Activated CD4-positive, alpha-beta T cell treated with anti-CD3 and anti-CD28 coated beads, Interleukin-2, amount 10 ng/mL, durations not matched to agents 24 days and 14 days (primary cell): ENCODE results near the gene PPFIA2. TPM values are rescaled to one million over a fixed set of nuclear protein-coding genes. Genes with fewer than 3 reads are reported as not detected.

ENCODE experiments used
- DNase-seq: peaks from one replicate; pipeline ENCODE4 v3.0.0; 2022
- H3K27ac Mint-ChIP-seq: one replicate; pipeline ENCODE4 v1.8.0; 2022; ENCODE audit warnings: mild to moderate bottlenecking, mixed read lengths
- H3K27me3 Mint-ChIP-seq: one replicate; pipeline ENCODE4 v1.8.0; 2022; ENCODE audit warnings: mixed read lengths
- H3K36me3 Mint-ChIP-seq: one replicate; pipeline ENCODE4 v1.8.0; 2022; ENCODE audit warnings: low read depth, mild to moderate bottlenecking, mixed read lengths
- H3K4me1 Mint-ChIP-seq: one replicate; pipeline ENCODE4 v1.8.0; 2021; ENCODE audit warnings: mixed read lengths
- H3K4me3 Mint-ChIP-seq: one replicate; pipeline ENCODE4 v1.8.0; 2022; ENCODE audit warnings: mild to moderate bottlenecking, moderate library complexity, mixed read lengths
- H3K9me3 Mint-ChIP-seq: one replicate; pipeline ENCODE4 v1.8.0; 2021; ENCODE audit warnings: mixed read lengths
- intact Hi-C: fragments of 100-400 bp; cut with micrococcal nuclease; formaldehyde crosslinking; loops from one replicate; pipeline ENCODE4 v1.15.1; 2023
- total RNA-seq: library from RNA; stranded (reverse); gene quantifications from 2 replicates; pipeline ENCODE4 v1.2.3, GENCODE V29; 2022

Gene PPFIA2
- total RNA-seq = not detected in 2 replicates

DNA sequence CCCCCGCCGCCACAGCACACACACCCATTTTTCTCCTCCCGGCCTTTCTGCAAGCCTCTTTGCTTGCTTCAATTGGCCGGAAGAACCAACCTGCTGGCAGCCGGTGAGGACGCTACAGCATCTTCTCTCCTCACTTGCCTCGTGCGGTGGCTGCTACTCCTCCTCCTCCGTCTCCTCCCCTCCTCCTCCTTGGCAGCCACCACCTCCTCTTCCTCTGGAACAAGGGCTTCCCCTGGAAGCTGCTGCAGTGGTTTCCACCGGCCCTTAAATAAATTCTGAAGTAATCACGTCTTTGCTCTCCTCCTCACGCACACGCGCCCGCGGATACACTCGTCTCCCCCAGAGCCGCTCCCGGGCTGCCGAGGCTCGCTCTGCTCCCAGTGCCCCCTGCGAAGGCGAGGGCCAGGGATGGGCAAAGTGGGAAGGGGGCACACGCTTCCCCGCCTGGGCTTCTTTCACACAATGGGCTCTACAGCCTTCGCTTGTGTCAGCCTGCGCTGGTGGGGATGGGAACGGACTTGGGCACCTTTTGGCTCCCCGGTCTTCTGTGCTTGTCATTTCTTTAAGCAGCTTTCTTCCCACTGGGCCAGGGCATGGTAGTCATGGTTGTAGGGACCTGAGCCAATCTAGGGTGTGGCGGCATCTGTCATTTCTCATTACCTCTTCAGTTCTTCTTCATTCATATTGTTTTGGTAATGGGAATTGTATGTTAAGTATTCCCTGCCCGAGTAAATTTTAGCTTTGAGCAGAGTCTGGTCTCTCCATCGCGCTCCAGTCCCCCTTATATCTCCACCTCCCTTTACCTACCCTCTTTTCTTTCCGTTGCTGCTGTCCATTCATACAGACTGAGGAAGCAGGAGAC lies at the start of gene PPFIA2:
Gene PPFIA2 (minus strand): TSS at position 161 of the 862 bp plus-strand sequence.
- Mint-ChIP-seq H3K27ac (no peak within 1 kb of the TSS), H3K36me3 (no peaks in the 10 kb centered on the region), H3K4me1 (peaks cover 12% of the 10 kb centered on the region), H3K27me3 (peaks cover 30% of the 10 kb centered on the region), H3K9me3 (no peaks in the 10 kb centered on the region), H3K4me3 (peak within 1 kb of the TSS; percentile 78)
- intact Hi-C loops = no loop called here
- peak; percentile 61 for DNase-seq

DNA sequence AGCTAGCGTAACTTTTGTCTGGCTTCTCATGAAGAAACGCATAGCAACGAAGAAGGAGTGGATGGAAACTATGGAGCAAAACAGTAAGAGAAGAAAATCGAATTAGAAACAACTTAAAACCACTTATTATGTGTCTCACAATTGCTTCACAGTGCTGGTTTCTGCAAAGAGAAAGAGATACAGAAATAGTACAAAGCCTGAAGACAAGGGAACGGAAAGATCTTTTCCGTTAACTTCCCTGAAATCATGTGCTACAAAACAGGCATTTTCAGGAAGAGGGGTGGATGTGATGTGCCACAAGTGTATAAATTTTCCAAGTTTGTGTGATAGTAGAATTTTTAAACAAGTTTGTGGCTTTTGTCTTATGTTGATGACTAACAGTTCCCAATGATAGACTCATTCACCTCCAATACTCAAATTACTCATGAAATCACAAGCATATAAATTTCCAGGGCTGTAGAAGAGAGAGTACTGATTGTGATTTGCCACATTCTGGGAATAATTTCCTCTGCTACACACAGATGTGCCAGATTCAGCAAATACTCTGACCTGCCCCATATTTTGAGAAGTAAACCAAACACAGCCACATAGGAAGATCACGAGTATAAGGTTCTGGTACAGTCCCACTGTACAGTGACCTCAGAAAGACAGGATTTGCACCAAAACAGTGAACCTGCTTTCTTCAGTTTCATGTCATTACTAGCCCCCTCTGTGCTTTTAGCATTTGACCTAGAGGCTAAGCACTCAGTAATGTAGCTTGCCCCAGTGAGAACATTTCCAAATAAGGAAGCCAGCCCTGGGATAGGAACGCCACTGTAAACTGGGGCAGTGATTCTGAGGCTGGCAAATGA lies 41.4 kb upstream of the PPFIA2 start:
- Mint-ChIP-seq H3K9me3 (no peaks in the 10 kb centered on the region), H3K36me3 (no peaks in the 10 kb centered on the region)
- intact Hi-C loops = loop anchor here (10.0 kb wide), 1 partner anchor 154 kb away; no protein-coding TSS in a partner anchor

DNA sequence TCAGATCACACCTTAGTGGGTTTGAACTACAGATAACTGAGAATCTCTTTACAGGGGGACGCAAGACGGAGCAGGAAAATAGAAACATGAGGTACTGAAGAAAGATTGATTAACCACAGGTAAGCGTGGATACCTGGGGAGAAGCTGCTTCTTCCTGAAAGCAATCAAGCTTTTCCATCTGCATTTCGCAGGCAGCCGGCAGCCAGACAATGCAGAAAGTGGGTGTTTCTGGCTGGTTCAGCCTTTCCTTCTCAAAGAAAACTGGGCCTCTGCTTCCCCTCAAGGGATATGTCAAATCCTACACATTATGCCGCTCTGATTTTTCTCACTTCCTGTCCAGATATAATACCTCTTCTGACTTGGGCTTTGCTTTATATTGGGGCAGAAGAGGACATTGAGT lies 39.1 kb upstream of the PPFIA2 start:
- Mint-ChIP-seq H3K36me3 (no peaks in the 10 kb centered on the region), H3K9me3 (no peaks in the 10 kb centered on the region), H3K4me1 (peaks cover 2% of the 10 kb centered on the region), H3K4me3 (no peak overlapping the region), H3K27ac (no peak overlapping the region), H3K27me3 (peaks cover 1% of the 10 kb centered on the region)
- DNase-seq = no peak
- intact Hi-C loops = no loop called here

More for the DNA sequence above, 41.4 kb upstream of the PPFIA2 start:
- no peak for DNase-seq
- peaks cover 1% of the 10 kb centered on the region for H3K27me3 Mint-ChIP-seq
- no peak overlapping the region for H3K27ac Mint-ChIP-seq
- H3K4me1 Mint-ChIP-seq = peaks cover 2% of the 10 kb centered on the region
- H3K4me3 Mint-ChIP-seq = no peak overlapping the region

GRCh38 chr12:81797100-81797499 lies 38.0 kb upstream of the PPFIA2 start:
- peaks cover 1% of the 10 kb centered on the region for H3K27me3 Mint-ChIP-seq
- H3K36me3 Mint-ChIP-seq = no peaks in the 10 kb centered on the region
- H3K4me1 Mint-ChIP-seq = peaks cover 2% of the 10 kb centered on the region
- DNase-seq = no peak
- H3K4me3 Mint-ChIP-seq = no peak overlapping the region
- no peak overlapping the region for H3K27ac Mint-ChIP-seq
- H3K9me3 Mint-ChIP-seq = no peaks in the 10 kb centered on the region
- intact Hi-C loops = no loop called here

DNA sequence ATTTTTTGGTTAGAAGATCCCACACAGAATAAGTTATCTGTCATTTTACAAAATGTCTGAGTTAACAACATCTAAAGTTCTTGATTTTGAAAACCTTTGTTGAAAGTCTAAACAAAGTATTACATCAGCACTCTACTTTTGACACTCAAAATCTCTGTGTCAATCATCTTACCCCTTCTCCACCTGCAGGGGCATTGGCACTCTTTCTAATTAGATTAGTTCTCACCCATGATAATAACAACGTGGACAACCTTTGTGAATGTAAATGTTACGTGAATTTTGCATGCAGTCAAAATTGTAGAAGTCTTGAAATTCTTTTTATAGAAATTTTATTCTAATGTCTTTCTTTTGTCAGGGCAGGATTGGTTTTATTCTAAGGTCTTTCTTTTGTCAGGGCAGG lies 33.5 kb upstream of the PPFIA2 start:
- Mint-ChIP-seq H3K36me3 (no peaks in the 10 kb centered on the region), H3K9me3 (no peaks in the 10 kb centered on the region), H3K27ac (no peak overlapping the region), H3K4me1 (no peaks in the 10 kb centered on the region), H3K27me3 (no peaks in the 10 kb centered on the region), H3K4me3 (no peak overlapping the region)
- no peak for DNase-seq
- intact Hi-C loops = no loop called here

- DNase-seq = no peak
- Mint-ChIP-seq H3K4me1 (no peaks in the 10 kb centered on the region), H3K27me3 (peaks cover 2% of the 10 kb centered on the region), H3K27ac (no peak overlapping the region), H3K36me3 (no peaks in the 10 kb centered on the region), H3K4me3 (no peak overlapping the region), H3K9me3 (no peaks in the 10 kb centered on the region)
- intact Hi-C loops = no loop called here
Observed at GRCh38 chr12:81779216-81779615, 20.1 kb upstream of the PPFIA2 start.

DNA sequence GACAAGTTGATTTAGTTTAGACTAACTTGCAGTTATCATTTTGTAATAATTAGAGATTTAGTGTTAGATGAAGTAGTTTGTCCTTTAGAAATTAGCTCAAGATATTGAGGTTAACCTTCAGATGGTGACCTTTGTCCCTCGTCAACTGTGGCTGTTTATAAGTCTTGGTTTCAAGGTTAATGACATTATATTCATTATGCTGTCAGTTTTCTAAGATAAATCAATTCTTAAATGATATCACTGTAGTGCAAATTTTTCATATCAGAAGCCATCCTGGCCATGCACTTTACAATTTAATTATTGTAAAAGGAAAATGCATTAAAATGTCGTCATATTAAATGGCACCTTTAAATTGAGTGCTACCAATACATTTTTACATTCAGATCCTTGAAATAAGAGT lies 19.6 kb upstream of the PPFIA2 start:
- Mint-ChIP-seq H3K9me3 (no peaks in the 10 kb centered on the region), H3K4me1 (no peaks in the 10 kb centered on the region), H3K27ac (no peak overlapping the region)

DNA sequence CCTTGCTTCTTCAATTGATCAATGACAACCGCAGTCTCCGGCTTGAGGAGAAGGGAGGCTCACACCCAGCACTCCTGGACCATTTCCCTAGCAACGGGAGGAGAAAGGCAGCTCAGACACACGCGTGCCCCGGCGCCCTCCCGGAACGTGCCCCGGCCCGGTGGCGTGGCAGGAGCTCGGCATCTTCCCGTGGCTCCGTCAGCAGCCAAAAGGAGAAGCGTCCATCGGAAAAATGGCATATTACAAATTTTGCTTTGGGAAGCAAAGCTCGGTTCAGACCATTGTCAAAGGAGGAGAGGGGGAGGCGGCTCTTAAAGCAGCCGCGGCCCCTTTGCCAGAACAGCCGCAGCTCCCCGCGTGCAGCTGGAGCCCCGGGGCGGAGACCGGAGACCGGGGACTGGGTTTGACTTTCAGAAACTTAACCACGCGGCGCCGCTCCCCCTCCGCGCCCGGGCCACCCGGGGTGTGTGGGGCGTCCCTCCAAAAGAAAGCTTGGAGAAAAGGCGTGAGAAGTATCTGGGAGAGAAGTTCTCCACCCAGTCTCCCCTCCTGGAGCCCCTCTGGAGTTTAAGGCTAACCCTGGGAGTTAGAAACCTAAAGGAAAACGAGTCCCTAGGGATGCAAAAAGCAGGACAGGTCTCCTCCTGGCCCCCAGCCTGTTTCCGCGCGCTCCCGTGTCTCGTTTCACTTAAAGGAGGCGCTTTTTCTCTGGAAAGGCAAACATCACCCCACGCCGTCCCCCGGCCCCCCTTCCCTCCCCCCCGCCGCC lies 545 bp downstream of the PPFIA2 start:
- Mint-ChIP-seq H3K36me3 (no peaks in the 10 kb centered on the region), H3K9me3 (no peaks in the 10 kb centered on the region), H3K4me1 (peaks cover 12% of the 10 kb centered on the region), H3K27me3 (peaks cover 30% of the 10 kb centered on the region), H3K4me3 (peak overlapping the region; percentile 78), H3K27ac (no peak overlapping the region)
- peak; percentile 61 for DNase-seq
- intact Hi-C loops = no loop called here

More for the DNA sequence above, 19.6 kb upstream of the PPFIA2 start:
- intact Hi-C loops = no loop called here
- H3K27me3 Mint-ChIP-seq = peaks cover 2% of the 10 kb centered on the region
- DNase-seq = no peak
- H3K4me3 Mint-ChIP-seq = no peak overlapping the region
- H3K36me3 Mint-ChIP-seq = no peaks in the 10 kb centered on the region

- H3K36me3 Mint-ChIP-seq = no peaks in the 10 kb centered on the region
- intact Hi-C loops = no loop called here
- H3K9me3 Mint-ChIP-seq = no peaks in the 10 kb centered on the region
- peaks cover 12% of the 10 kb centered on the region for H3K4me1 Mint-ChIP-seq
- no peak for DNase-seq
- H3K27ac Mint-ChIP-seq = no peak overlapping the region
- peaks cover 30% of the 10 kb centered on the region for H3K27me3 Mint-ChIP-seq
- H3K4me3 Mint-ChIP-seq = peak overlapping the region; percentile 78
Observed at GRCh38 chr12:81757731-81758365, 1.3 kb downstream of the PPFIA2 start.

DNA sequence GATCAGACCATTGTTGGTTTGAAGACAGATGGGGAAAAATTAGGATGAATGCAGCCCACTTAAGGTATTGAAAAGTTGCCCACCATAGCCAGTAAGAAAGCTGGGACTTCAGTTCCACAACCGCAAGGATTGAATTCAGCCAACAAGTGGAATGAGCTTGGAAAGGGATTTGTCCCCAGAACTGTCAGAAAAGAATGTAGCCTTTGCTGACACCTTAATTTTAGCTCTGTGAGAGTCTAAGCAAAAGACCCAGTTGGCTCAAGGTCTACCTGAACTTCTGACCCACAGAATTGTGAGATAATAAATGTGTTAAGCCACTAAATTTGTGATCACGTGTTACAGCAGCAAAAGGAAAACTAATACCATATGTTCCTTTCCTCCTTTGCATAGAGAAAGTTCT lies 29.4 kb downstream of the PPFIA2 start:
- no peak overlapping the region for H3K27ac Mint-ChIP-seq
- H3K36me3 Mint-ChIP-seq = no peaks in the 10 kb centered on the region
- DNase-seq = no peak
- H3K4me1 Mint-ChIP-seq = no peaks in the 10 kb centered on the region
- no peak overlapping the region for H3K4me3 Mint-ChIP-seq
- peaks cover 8% of the 10 kb centered on the region for H3K27me3 Mint-ChIP-seq
- H3K9me3 Mint-ChIP-seq = no peaks in the 10 kb centered on the region
- intact Hi-C loops = no loop called here

- intact Hi-C loops = no loop called here
- Mint-ChIP-seq H3K4me3 (no peak overlapping the region), H3K4me1 (no peaks in the 10 kb centered on the region), H3K27ac (no peak overlapping the region), H3K27me3 (peaks cover 5% of the 10 kb centered on the region), H3K9me3 (no peaks in the 10 kb centered on the region), H3K36me3 (no peaks in the 10 kb centered on the region)
- no peak for DNase-seq
Observed at GRCh38 chr12:81727391-81727790, 31.8 kb downstream of the PPFIA2 start.

DNA sequence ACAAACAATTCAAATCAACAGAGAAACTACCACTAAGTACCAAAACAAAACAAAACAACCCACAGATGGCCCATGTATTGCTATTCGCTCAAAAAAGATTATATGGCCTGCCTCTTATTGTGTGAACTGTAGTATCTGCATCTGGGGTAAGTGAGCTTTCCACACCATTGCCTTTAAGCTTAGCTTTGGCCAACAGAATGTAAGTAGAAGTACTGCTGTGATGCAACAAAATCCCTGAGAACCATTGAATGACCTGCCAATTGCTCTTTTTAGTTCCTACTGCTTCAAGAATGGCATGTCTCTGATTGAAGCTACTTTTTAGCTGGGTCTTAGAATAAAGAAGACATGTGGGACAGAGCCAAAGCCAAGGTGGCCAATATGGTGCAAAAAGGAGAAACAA lies 32.5 kb downstream of the PPFIA2 start:
- intact Hi-C loops = no loop called here
- no peak for DNase-seq
- no peaks in the 10 kb centered on the region for H3K4me1 Mint-ChIP-seq
- no peak overlapping the region for H3K4me3 Mint-ChIP-seq
- no peak overlapping the region for H3K27ac Mint-ChIP-seq
- H3K27me3 Mint-ChIP-seq = peaks cover 7% of the 10 kb centered on the region
- H3K9me3 Mint-ChIP-seq = no peaks in the 10 kb centered on the region
- no peaks in the 10 kb centered on the region for H3K36me3 Mint-ChIP-seq

GRCh38 chr12:81723361-81723760 lies 35.8 kb downstream of the PPFIA2 start:
- H3K27me3 Mint-ChIP-seq = peaks cover 3% of the 10 kb centered on the region
- H3K36me3 Mint-ChIP-seq = no peaks in the 10 kb centered on the region
- no peak overlapping the region for H3K27ac Mint-ChIP-seq
- no peak for DNase-seq
- no peaks in the 10 kb centered on the region for H3K4me1 Mint-ChIP-seq
- intact Hi-C loops = no loop called here
- H3K4me3 Mint-ChIP-seq = no peak overlapping the region
- no peaks in the 10 kb centered on the region for H3K9me3 Mint-ChIP-seq
